CD14-positive monocyte (primary cell): Measurements from ENCODE around the gene ZBTB5. TPM values are rescaled to one million over a fixed set of nuclear protein-coding genes. Genes with fewer than 3 reads are reported as not detected.
A peak's percentile ranks its signal among the peaks of the same experiment; 100 is the strongest.

Experiments used
- DNase-seq, 3 donors: peaks; one replicate each; pipeline ENCODE4 v3.0.0-alpha.2; 2011 to 2022
- H2AFZ ChIP-seq: 2 replicates; pipeline ENCODE4 v1.6.0; 2012; ENCODE audit warnings: mild to moderate bottlenecking, low read depth, low read length, inconsistent platforms; ENCODE audit not compliant: insufficient read depth, poor library complexity, severe bottlenecking
- H3K27ac ChIP-seq, 2 donors: 1 replicate in 1 of 2; 2 replicates in 1 of 2; pipeline ENCODE4 v1.5.1; 2012 to 2013; ENCODE audit warnings: low read length in 2 of 2, control low read depth in 1 of 2, inconsistent platforms in 1 of 2, low read depth in 1 of 2, mild to moderate bottlenecking in 1 of 2
- H3K27me3 ChIP-seq, 2 donors: one replicate each; pipeline versions ENCODE4 v1.6.0 to v1.6.1; 2011 to 2013; ENCODE audit warnings: low read length in 2 of 2; ENCODE audit not compliant: control insufficient read depth in 2 of 2, insufficient read depth in 2 of 2
- H3K36me3 ChIP-seq, 2 donors: replicated peaks in 1 of 2; 1 replicate in 1 of 2; 2 replicates in 1 of 2; pipeline versions ENCODE4 v1.5.1 to v1.6.1; 2012 to 2013; ENCODE audit warnings: low read length in 2 of 2, control low read depth in 1 of 2, inconsistent platforms in 1 of 2, mild to moderate bottlenecking in 1 of 2; ENCODE audit not compliant: insufficient read depth in 2 of 2, control insufficient read depth in 1 of 2
- H3K4me1 ChIP-seq, 2 donors: 1 replicate in 1 of 2; 2 replicates in 1 of 2; pipeline versions ENCODE4 v1.5.1 to v1.6.1; 2012 to 2013; ENCODE audit warnings: low read length in 2 of 2, control low read depth in 1 of 2, inconsistent platforms in 1 of 2, mild to moderate bottlenecking in 1 of 2, moderate library complexity in 1 of 2; ENCODE audit not compliant: insufficient read depth in 2 of 2, control insufficient read depth in 1 of 2
- H3K4me2 ChIP-seq: replicated peaks from 2 replicates; pipeline ENCODE3; 2012; ENCODE audit warnings: low read length, moderate library complexity, mild to moderate bottlenecking; ENCODE audit not compliant: poor library complexity, severe bottlenecking; ENCODE audit errors: extremely low read depth
- H3K4me3 ChIP-seq, 3 experiments: fragments of 200-600 bp in 1 of 3; sonication (generic) in 1 of 3; replicated peaks in 1 of 3; 1 replicate in 2 of 3; 2 replicates in 1 of 3; pipeline ENCODE4 v1.5.1; 2011 to 2013; ENCODE audit warnings: low read length in 3 of 3, mild to moderate bottlenecking in 3 of 3, control low read depth in 2 of 3, low read depth in 2 of 3, inconsistent platforms in 1 of 3, moderate library complexity in 1 of 3
- H3K79me2 ChIP-seq: 2 replicates; pipeline ENCODE4 v1.6.0; 2012; ENCODE audit warnings: mild to moderate bottlenecking, control low read depth, inconsistent platforms, low read length, moderate library complexity; ENCODE audit not compliant: insufficient read depth
- H3K9ac ChIP-seq: 2 replicates; pipeline ENCODE4 v1.6.0; 2017; ENCODE audit warnings: low read length, mild to moderate bottlenecking; ENCODE audit not compliant: insufficient read depth, poor library complexity, severe bottlenecking
- H3K9me3 ChIP-seq, 2 donors: replicated peaks in 1 of 2; 1 replicate in 1 of 2; 2 replicates in 1 of 2; pipeline versions ENCODE4 v1.5.1 to v1.6.1; 2012 to 2013; ENCODE audit warnings: low read length in 2 of 2, control low read depth in 1 of 2; ENCODE audit not compliant: control insufficient read depth in 1 of 2, insufficient read depth in 1 of 2
- H4K20me1 ChIP-seq: 2 replicates; pipeline ENCODE4 v1.6.0; 2012; ENCODE audit warnings: mild to moderate bottlenecking, low read length, control low read depth, moderate library complexity; ENCODE audit not compliant: insufficient read depth
- H3K27ac Mint-ChIP-seq, 7 donors: one replicate each; pipeline ENCODE4 v1.8.0; 2020; ENCODE audit warnings: mild to moderate bottlenecking in 7 of 7, mixed read lengths in 7 of 7, moderate library complexity in 6 of 7, inconsistent platforms in 2 of 7
- H3K27me3 Mint-ChIP-seq, 3 donors: one replicate each; pipeline ENCODE4 v1.8.0; 2021 to 2022; ENCODE audit warnings: low read depth in 3 of 3, mild to moderate bottlenecking in 3 of 3, mixed read lengths in 3 of 3, moderate library complexity in 3 of 3, inconsistent platforms in 1 of 3
- H3K36me3 Mint-ChIP-seq, 2 donors: one replicate each; pipeline ENCODE4 v1.8.0; 2020; ENCODE audit warnings: mixed read lengths in 2 of 2, inconsistent platforms in 1 of 2, mild to moderate bottlenecking in 1 of 2
- H3K4me1 Mint-ChIP-seq: one replicate; pipeline ENCODE4 v1.8.0; 2020; ENCODE audit warnings: mild to moderate bottlenecking, mixed read lengths
- H3K4me3 Mint-ChIP-seq, 2 donors: one replicate each; pipeline ENCODE4 v1.8.0; 2020; ENCODE audit warnings: mild to moderate bottlenecking in 2 of 2, mixed read lengths in 2 of 2, moderate library complexity in 1 of 2
- H3K9me3 Mint-ChIP-seq, 7 donors: one replicate each; pipeline ENCODE4 v1.8.0; 2020 to 2022; ENCODE audit warnings: mixed read lengths in 7 of 7, mild to moderate bottlenecking in 6 of 7, moderate library complexity in 6 of 7, inconsistent platforms in 2 of 7
- CTCF ChIP-seq: fragments of 200-600 bp; IDR thresholded peaks from one replicate; pipeline ENCODE4 v1.8.0; 2022; ENCODE audit warnings: antibody characterized with exemption, mild to moderate bottlenecking
- WGBS: methylation state at CpG from one replicate; pipeline ENCODE4 v1.1.5; 2013; ENCODE audit warnings: missing lambda C conversion rate; ENCODE audit not compliant: insufficient coverage; 5-methylcytosine and 5-hydroxymethylcytosine counted together
- intact Hi-C, 2 donors: fragments of 100-400 bp; cut with micrococcal nuclease; formaldehyde crosslinking; loops; one replicate each; pipeline versions ENCODE4 v1.15.0 to v1.15.1; 2023
- polyA plus RNA-seq, 3 donors: library from polyadenylated mRNA; depleted of rRNA in 1 of 3; unstranded in 2 of 3; stranded (reverse) in 1 of 3; fragments of 300-500 nt in 2 of 3; fragments of >200 nt in 1 of 3; fragmentation: Illumina TruSeq in 2 of 3; gene quantifications; 1 replicate in 2 of 3; 2 replicates in 1 of 3; pipeline ENCODE4 v1.2.3, GENCODE V29; 2012 to 2021

ZBTB5 gene
- polyA plus RNA-seq, 3 donors: 0.58 to 6.4 (median 1.4) TPM

GRCh38 chr9:37447111-37447510 is 18.1 kb downstream of the ZBTB5 start:
- no peak for TF ChIP-seq CTCF
- peaks cover 2% of the 10 kb centered on the region for H4K20me1 ChIP-seq
- no peak overlapping the region for H3K4me2 ChIP-seq
- H3K4me1 ChIP-seq: no peaks in the 10 kb centered on the region
- Mint-ChIP-seq H3K9me3 (peaks cover 0 to 3% (median 0%) of the 10 kb centered on the region in 7 donors), H3K27me3 (no peaks in the 10 kb centered on the region), H3K4me3 (no peak overlapping the region), H3K36me3 (peaks cover 13 to 17% of the 10 kb centered on the region in 2 donors), H3K4me1 (peaks cover 2% of the 10 kb centered on the region), H3K27ac (no peak overlapping the region)
- no peaks in the 10 kb centered on the region for H3K79me2 ChIP-seq
- H3K27me3 ChIP-seq: no peaks in the 10 kb centered on the region
- no peak overlapping the region for H3K27ac ChIP-seq
- H3K9ac ChIP-seq: no peak overlapping the region
- intact Hi-C loops: no loop called here
- DNase-seq: no peak
- H2AFZ ChIP-seq: no peak overlapping the region
- no peak overlapping the region for H3K4me3 ChIP-seq
- H3K9me3 ChIP-seq: no peaks in the 10 kb centered on the region
- peaks cover 6 to 17% of the 10 kb centered on the region in 2 donors for H3K36me3 ChIP-seq

- H3K27me3 Mint-ChIP-seq: no peaks in the 10 kb centered on the region
- peak overlapping the region in 1 of 7 donors; percentile 21 for H3K27ac Mint-ChIP-seq
These were observed 18.8 kb downstream of the ZBTB5 start for GRCh38 chr9:37446401-37446800.

More at GRCh38 chr9:37446401-37446800, 18.8 kb downstream of the ZBTB5 start:
- no peak overlapping the region for H2AFZ ChIP-seq
- no peak overlapping the region for H3K4me3 ChIP-seq
- H3K79me2 ChIP-seq: no peaks in the 10 kb centered on the region
- H3K9me3 Mint-ChIP-seq: peaks cover 0 to 3% (median 0%) of the 10 kb centered on the region in 7 donors
- intact Hi-C loops: no loop called here
- peaks cover 20 to 24% of the 10 kb centered on the region in 2 donors for H3K36me3 Mint-ChIP-seq
- no peaks in the 10 kb centered on the region for H3K4me1 ChIP-seq
- H3K9ac ChIP-seq: no peak overlapping the region
- no peak overlapping the region for H3K4me3 Mint-ChIP-seq
- no peaks in the 10 kb centered on the region for H3K4me1 Mint-ChIP-seq
- H3K27ac ChIP-seq: no peak overlapping the region
- no peak for DNase-seq
- H4K20me1 ChIP-seq: no peaks in the 10 kb centered on the region
- no peaks in the 10 kb centered on the region for H3K9me3 ChIP-seq
- TF ChIP-seq CTCF: no peak
- H3K4me2 ChIP-seq: no peak overlapping the region
- H3K36me3 ChIP-seq: peaks cover 13 to 24% of the 10 kb centered on the region in 2 donors
- 100% methylated on average over 2 of the region's 4 CpGs for WGBS
- H3K27me3 ChIP-seq: no peaks in the 10 kb centered on the region
